Activated CD4-positive, alpha-beta T cell treated with anti-CD3 and anti-CD28 coated beads, Interleukin-2, amount 50 U/mL, for 16 hours (primary cell): ENCODE data around the gene HAGH.
"Not testable (repeated sequence)": the region's sequence is repeated elsewhere in the genome, so short reads cannot be mapped to it uniquely, and the experiment has no call there.

Experiments
- DNase-seq: peaks from one replicate; pipeline ENCODE4 v3.0.0-alpha.2; 2020

HAGH gene

DNA sequence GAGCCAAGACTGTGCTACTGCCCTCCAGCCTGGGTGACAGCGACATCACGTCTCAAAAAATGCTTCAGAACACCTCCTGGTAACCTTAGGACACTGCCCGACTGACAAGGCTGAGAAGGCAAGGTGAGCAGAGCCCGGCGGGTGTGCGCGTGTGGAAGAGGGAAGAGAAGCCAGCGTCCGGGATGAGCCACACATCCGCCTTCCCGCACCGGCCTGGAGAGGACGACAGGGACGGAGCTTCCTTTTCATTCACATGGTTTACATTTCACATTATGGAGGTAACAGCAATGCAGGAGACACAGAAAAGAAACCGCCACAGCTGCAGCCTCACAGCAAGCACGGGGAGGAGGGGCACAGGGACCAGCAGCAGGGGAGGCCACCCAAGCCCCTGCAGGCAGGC, 16.5 kb downstream of the HAGH start:
- no peak for DNase-seq

DNA sequence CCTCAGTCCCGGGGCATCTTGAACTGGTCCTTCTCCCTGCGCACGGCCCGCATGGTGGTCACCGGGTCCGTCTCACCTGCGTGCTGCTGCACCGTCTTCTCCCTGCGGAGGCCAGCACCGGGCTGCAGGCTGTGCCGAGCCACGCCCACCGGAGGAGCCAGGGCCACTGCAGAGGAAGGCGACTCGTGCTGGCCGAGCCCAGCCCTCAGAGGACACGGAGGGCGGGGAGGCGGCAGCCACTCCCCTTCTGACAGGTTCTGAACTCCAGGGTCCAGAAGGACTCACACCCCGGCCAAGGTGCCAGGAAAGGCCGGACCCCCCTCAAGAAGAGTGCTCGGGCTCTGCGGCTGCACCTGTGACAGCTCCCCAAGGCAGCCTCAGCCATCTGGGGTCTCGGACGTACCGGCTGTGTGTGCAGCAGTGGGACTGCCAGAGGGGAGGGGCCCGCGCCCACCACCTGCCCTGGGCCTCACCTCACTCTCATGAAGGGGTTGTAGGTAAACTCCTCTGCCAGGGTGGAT, 17.3 kb downstream of the HAGH start:
- no peak for DNase-seq

DNA sequence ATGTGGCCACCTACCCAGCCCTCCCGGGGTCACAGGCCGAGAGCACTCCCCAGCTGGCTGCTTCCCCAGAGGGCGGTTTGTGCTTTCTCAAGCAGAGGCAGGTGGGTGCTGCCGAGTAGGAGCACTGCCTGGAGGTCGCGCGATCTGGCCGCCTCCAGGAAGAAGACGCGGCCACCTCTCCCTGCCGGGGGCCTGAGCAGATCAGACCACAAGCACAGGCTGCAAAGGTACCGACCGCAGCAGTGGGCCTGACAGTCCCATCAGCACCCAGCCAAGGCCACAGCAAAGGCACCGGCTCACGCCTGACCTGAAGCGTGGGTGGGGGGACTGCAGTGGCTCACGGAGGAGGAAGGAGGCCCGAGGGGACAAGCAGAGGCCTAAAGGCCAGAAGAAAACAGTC, 17.9 kb downstream of the HAGH start:
- no peak for DNase-seq

DNA sequence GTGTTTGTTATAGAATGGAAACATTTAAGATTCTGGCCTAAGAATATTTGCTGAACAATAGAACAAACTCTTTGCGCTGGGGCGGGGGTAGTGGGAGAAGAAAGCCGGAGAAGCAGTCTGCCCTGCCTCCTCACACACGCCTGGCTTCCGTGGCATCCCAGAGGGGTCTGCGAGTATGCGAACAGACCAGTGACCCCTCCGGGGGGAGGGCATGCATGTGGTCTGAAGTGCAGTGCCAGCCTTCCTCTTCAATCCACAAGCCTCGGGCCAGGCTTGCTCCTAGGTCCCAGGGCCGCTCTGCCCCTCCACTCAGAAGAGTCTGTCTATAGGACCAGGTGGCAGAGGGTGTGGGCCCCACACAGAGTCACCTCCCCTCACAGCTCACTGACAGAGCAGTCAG, 19.0 kb downstream of the HAGH start:
- DNase-seq, result no peak

DNA sequence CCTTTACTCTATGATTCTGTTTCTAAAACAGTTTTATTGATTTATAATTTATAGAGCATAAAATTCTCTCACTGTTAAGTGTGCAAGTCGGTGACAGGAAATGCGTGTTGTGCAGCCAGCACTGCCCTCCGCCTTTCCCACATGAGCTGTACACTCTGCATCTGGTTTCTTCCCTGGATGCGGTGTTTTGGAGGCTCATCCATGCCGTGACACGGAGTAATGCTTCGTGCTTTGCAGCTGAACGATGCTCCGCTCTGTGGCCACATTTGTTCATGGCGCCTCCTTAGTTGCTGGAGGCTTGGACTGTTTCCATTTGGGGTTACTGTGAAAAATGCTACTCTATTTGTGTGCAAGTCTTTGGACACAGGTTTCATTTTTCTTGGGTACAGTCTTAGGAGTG, 25.9 kb downstream of the HAGH start:
- no peak for DNase-seq

DNA sequence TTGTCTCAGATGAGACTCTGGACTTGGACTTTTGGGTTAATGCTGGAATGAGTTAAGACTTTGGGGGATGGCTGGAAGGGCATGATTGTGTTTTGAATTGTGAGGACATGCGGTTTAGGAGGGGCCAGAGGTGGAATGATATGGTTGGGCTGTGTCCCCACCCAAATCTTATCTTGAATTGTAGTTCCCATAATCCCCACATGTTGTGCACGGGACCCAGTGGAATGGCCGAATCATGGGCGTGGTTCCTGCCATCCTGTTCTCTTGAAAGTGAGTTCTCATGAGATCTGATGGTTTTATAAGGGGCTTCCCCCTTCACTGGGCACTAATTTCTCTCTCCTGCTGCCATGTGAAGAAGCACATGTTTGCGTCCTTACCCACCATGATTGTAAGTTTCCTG, 27.4 kb downstream of the HAGH start:
- DNase-seq, result not testable (repeated sequence)

DNA sequence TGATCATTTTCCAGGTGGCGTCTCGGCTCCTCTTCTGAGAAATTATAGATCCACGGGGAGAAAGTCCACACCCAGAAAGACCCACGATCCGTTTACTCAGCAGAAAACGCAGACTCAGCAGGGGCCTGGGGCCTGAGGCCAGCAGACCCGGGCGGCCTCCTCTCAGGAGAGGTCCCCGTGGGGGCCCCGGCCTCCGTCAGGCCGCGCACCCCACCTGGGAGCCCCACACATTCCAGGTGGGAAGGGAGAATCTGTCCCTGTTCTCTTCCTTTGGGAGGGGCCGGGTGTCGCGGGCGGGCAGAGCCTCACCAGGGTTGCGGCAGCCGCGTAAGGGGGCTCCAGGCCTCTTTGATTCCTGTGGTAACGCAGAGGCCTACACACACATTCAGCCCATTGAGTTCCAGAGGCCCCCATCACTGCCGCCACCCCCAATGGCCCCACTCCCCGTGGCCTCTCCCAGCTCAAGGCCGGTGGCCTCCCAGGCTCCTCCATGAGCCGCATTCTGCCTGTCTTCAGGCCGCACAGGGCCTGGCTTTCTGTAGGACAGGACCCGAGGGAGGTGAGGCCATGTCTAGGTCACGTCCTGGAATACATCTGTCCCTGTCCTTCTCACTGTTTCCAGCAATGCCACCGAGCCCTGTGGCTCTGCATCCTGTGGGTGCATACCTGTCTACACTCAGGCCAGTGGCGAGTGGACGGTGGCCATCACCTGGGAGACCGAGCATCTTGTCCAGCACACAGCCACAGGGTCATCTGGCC, 31.5 kb downstream of the HAGH start:
- no peak for DNase-seq

DNA sequence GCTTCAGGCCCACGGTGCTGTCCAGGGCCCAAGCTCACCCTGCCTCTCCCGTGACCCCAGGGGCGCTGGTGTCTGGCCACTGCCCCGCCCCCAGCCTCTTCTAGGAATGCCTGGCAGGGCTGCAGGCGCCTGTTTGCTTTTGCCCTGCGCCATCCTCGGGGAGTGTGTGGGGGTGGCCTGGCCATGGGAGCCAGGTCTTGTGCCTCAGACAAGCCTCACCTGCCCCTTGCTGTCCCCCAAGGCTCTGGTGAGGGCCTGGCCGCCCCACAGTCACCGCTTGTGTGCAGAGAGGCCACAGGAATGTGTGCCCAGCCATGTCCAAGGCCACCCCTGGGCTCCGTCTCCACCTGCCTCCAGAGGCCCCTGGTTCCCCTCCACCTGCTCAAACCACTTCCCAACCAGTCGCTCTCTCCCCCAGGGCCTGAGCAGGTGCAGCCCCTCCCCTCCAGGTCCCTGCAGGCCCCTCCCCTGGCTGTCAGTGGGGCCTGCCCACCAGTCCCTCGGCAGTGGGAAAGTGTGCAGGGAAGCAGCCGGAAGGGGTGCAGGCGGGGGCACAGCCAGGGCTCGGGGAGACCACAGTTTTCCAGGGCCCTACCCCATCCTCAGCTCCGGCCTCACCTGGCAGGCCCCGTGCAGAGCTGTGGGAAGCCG, 32.3 kb downstream of the HAGH start:
- no peak for DNase-seq

DNA sequence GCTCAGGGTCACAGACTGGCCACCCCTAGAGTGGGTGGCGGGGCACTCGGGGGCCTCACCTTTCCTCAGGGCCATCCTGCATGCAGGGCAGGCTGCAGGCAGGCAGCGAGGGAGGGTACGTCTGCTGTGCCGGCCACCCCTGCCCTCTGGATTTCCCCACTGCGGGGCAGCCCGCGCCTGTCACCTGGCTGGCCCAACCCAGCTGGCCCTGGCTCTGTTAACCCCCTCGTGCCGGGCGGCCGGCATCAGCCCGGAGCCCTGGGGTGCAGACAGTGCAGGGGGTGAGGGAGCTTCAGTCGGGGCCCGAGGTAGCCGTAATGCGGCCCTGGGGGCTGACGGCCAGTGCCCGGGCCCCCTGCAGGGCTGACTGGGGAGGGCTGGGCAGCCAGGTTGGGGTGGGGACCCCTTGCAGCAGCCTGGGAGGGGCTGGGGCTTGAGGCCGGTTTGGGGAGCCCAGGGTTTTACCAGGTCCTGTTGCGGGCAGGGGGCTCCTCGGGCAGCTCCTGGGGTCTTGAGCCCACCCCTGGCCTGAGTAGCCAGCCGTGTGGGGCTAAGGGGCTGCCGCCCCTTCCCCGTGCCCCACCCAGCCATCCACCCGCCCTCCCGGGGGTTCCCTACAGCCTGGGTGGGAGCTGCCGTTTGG, 32.9 kb downstream of the HAGH start, which contains the start of gene IGFALS:
Gene IGFALS (minus strand): TSS at position 128 of the 643 bp plus-strand sequence. CDS start 53 bp downstream, at position 75.
- DNase-seq, result no peak

DNA sequence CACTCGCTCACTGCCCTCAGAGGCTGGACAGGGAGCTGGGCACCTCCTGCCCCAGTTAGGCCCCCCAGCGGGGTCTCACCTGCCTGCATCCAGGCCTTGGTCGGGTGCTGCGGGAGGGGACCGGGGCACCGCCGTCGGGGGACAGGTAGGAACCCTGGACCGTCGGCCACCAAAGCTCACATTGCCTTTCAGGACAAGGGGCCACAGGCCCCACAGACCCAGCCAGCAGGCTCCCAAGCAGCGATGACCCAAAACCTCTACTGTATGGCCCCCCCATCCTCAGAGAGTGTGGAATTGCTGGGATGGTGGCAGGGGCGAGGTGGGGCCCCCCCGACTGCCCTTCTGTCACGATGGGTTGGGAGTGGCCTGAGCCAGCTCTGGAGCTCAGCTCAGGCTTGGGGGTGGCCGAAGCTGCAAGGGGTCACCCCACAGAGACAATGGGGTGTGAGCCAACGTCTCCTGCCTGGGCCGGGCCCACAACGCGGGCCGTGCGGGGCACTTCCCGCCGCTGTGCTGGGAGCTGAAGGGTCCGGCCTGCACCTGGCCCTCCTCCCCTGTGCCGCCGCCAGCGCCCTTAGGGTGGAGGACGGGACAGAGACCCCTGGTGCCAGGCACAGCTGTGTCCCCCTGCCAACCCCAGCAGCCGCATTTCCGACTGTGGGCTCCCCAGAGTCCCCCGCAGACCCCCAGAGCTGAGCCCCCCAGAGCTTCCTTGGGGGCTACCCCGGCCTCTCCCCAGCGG, 33.6 kb downstream of the HAGH start:
- DNase-seq, result no peak

DNA sequence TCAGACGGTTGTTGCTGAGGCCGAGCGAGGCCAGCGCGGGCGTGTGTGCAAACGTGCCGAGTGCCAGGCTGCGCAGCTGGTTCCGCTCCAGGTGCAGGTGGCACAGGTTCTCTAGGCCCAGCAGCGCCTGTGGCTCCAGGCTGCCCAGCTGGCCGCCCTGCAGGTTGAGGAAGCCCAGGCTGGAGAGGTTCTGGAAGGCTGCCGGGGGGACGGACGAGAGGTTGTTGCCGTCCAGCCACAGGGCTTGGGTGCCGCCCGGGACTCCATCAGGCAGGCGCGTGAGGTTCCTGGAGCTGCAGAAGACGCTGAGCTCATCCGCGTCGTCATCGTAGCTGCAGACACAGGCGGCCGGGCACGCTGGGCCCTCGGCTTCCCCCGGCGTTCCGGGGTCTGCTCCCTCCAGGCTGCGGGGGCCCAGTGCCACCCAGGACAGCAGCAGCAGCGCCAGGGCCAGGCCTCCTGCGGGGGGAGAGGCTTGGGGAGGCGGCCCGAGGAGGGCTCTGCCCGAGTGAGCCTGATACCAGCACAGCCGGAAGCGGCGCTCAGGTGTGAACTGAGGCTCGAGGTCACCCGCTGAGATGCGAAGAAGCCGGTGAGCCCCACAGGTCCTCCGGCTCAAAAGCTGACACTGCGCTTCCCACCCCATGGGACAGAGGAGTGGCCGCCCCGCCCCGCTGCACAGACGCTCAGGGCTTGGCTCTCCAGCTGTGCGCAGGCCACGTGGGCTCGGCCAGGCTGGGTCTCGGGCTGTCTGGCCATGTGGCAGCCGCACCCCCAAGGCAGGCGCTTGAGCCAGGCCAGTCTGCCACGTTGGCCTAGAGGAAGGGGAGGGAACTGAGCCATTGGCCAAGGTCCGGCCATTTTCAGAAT, 34.4 kb downstream of the HAGH start:
- DNase-seq, result no peak

DNA sequence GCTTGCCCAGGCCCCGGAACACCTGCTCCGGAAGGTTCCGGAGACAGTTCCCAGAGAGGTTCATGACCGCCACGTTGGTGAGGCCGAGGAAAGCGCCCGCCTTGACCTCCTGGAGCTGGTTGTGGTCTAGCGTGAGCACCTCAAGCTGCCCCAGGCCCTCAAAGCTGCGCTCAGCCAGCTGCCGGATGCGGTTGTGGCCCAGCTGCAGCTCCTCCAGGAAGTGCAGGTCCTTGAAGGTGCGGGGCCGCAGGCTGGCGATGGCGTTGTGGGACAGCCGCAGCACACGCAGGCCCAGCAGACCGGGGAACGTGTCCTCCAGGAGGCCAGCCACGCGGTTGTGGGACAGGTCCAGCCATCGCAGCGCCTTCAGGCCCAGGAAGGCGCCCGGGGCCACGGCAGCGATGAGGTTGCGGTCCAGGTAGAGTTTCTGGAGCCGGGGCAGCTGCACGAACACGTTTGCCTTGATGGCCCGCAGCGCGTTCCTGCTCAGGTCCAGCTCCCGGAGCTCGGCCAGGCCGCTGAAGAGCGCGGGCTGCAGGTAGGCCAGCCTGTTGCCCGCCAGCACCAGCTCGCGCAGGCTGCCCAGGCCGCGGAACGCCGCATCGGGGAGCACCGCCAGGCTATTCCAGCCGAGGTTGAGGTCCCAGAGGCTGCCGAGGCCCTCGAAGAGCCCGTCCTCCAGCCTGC, 35.2 kb downstream of the HAGH start:
- no peak for DNase-seq

DNA sequence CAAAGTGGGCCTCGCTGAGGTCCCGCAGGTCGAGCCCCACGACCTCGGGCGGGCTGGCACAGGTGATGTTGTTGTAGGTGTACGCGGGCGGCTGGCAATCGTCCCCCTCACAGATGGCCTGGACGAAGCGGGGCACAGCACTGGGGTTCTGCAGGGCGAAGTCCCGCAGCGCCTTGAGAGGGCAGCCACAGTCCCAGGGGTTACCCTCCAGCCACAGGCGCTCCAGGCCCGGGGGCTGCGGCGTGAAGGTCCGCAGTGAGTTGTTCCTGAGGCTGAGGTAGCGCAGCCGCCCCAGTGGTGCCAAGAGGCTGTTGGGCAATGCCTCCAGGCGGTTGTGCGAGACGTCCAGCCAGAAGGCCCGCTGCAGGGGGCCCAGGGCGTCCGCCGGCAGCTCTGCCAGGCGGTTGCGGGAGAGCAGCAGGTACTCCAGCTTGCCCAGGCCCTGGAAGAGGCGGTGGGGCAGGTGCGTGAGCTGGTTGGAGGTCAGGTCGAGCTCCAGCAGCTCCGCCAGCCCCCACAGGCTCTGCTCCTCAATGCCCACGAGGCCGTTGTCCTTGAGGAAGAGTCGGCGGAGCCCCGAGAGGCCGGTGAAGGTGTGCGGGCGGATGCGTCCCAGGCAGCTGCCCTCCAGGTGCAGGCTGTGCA, 35.9 kb downstream of the HAGH start:
- no peak for DNase-seq

DNA sequence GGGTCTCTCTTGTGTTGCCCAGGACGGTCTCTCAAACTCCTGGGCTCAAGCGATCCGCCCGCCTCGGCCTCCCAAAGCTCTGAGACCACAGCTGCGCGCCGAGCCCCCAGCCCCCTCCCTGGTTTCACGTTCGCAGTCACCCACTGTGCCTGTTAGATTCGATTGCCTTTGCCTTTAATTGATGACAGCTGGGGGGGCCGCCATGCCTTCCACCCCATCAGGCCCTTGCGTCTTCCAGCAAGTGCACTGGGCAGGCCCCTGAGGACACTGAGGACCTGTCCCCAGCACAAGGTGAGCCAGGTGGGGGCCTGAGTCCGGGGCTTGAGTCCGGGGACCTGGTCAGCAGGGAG, 36.4 kb downstream of the HAGH start:
- DNase-seq, result no peak

DNA sequence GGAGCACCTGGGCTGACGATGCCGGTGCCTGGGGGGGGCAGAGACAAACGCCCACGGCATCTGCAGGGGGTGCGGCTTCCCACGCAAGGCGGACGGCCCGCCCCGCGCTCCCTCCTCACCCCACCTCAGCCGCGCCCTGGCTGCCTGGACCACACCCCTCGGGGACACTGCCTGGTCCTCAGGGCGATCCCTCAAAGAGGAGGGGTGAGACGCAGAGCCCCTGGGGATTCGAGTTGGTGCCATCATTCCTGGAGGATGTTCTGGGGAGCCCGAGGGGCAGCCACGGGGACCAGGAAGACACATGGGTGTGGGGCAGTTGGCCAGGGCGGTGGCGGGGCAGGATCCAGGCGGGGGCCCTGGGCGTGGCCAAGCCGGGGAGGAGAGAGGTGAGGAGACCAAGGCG, 37.0 kb downstream of the HAGH start:
- no peak for DNase-seq

DNA sequence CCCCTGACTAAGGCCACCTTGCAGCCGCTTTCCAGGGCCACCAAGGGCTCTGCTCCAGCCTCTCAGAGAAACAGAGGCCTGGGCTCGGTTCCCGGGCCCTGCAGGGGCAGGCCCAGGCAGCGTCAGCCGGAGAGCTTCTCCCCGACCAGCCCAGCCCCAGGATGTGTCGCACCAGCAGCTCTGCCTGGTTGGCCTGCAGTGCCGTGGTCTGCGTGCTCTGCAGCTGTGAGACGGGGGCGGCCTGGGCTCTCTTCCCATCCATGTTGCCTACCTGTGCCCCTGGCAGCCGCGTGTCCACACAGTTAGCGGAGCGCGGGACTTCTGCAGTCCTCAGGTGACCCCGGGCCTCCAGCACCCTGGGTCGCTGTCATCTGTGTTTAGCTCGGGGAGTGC, 37.9 kb downstream of the HAGH start:
- no peak for DNase-seq

DNA sequence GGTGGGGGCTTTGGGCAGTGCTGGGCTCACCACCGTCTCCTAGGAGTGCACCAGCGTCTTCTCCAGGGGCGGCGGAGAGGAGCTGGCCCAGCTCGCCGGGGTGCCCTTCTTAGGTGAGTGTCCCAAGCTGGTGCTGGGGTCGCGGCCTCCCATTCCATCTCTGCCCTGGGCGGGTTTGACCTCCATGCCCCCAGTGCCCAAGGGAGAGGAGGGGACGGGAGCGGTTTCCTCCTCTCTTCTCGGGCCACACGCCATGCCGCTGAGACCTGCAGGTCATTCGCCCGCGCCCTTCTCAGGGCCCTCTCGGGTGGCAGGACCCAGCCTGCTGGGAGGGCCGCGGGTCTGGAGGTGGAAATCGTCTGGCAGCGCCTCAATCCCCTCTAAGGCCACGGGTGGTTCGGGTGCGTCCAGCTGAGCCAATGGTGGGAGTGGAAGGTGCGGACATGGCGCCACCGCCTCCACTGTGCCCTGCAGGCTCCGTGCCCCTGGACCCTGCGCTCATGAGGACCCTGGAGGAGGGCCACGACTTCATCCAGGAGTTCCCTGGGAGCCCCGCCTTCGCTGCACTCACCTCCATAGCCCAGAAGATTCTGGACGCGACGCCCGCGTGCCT, 38.4 kb downstream of the HAGH start:
- no peak for DNase-seq

DNA sequence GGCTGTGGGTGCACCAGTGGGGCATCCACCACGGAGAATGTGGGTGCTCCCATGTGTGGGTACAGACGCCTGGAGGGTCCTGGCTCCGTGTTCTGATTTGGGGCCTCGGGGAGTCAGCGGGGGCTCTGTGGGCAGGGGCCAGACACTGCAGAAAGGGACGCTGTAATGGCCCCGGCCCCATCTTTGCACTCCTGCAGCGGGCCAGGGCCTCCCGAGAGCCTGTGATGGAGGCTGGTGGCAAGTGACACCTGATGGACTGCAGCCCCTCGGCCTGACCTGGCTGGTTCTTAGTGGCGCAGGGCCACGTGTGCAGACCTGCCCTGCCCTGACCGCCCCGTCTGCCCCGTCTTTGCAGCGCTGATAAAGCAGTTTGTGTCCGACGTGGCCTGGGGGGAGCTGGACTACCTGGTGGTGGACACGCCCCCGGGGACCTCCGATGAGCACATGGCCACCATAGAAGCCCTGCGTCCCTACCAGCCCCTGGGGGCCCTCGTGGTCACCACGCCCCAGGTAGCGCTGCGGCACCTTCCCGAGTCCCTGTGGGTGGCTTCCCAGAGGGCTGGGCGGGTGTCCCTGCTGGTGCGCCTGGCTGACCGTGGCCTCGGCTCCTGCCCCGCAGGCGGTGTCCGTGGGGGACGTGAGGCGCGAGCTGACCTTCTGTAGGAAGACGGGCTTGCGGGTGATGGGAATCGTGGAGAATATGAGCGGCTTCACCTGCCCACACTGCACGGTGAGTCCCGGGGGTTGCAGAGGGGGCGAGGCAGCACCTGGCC, 39.1 kb downstream of the HAGH start:
- DNase-seq, result no peak

DNA sequence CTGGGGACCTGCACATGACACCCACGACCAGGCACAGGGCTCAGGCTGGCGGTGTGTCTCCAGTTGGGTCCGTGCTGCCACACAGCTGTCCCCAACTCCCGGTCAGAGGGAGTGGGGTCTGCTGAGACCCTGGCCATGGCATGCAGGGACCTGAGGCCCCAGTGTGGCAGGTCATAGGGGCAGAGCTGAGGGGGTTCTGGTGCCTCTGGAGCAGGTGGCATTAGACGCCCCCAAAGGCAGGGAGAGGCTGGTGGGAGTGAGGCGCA, 39.6 kb downstream of the HAGH start:
- DNase-seq, result no peak
